GM23338 (cell line): ENCODE data around the gene ZFR2. TPM values are rescaled to one million over a fixed set of nuclear protein-coding genes. Genes with fewer than 3 reads are reported as not detected.

Experiments
- ATAC-seq: fragments of 200-7000 bp; cut with Tn5 transposase; 3 replicates; pipeline ENCODE4 v1.9.1; 2020
- DNase-seq: peaks from one replicate; pipeline ENCODE4 v3.0.0-alpha.2; 2015; ENCODE audit warnings: low spot score
- H2AFZ ChIP-seq: fragments of 200-600 bp; sonication (generic); 2 replicates; pipeline ENCODE4 v1.8.0; 2016; ENCODE audit warnings: antibody characterized with exemption, mild to moderate bottlenecking, moderate library complexity
- H3F3A ChIP-seq: fragments of 200-600 bp; sonication (generic); replicated peaks from 2 replicates; pipeline ENCODE4 v1.8.0; 2017; ENCODE audit warnings: antibody characterized with exemption, mixed run types, low read depth
- H3K27ac ChIP-seq: fragments of 200-600 bp; sonication (generic); 2 replicates; pipeline ENCODE4 v1.6.1; 2016; ENCODE audit warnings: low read depth
- H3K27me3 ChIP-seq: fragments of 200-600 bp; sonication (generic); 2 replicates; pipeline ENCODE4 v1.8.0; 2016; ENCODE audit warnings: mild to moderate bottlenecking, mixed run types, moderate library complexity; ENCODE audit not compliant: insufficient read depth
- H3K36me3 ChIP-seq: fragments of 200-600 bp; sonication (generic); 2 replicates; pipeline ENCODE4 v1.8.0; 2016; ENCODE audit warnings: mild to moderate bottlenecking; ENCODE audit not compliant: insufficient read depth
- H3K4me1 ChIP-seq: fragments of 200-600 bp; sonication (generic); 2 replicates; pipeline ENCODE4 v1.8.0; 2016; ENCODE audit warnings: mild to moderate bottlenecking, moderate library complexity; ENCODE audit not compliant: insufficient read depth
- H3K4me2 ChIP-seq: fragments of 200-600 bp; sonication (generic); 2 replicates; pipeline ENCODE4 v1.7.1; 2017; ENCODE audit warnings: mixed run types
- H3K4me3 ChIP-seq: fragments of 200-600 bp; sonication (generic); 2 replicates; pipeline ENCODE4 v1.6.1; 2016; ENCODE audit warnings: mixed run types
- H3K79me2 ChIP-seq: fragments of 200-600 bp; sonication (generic); replicated peaks from 2 replicates; pipeline ENCODE4 v1.8.0; 2017; ENCODE audit warnings: mild to moderate bottlenecking; ENCODE audit not compliant: insufficient read depth
- H3K9me2 ChIP-seq: fragments of 200-600 bp; sonication (generic); 2 replicates; pipeline ENCODE4 v1.8.0; 2017; ENCODE audit not compliant: insufficient read depth
- H4K20me1 ChIP-seq: fragments of 200-600 bp; sonication (generic); replicated peaks from 2 replicates; pipeline ENCODE4 v1.8.0; 2017; ENCODE audit warnings: mild to moderate bottlenecking; ENCODE audit not compliant: insufficient read depth
- H3K27ac Mint-ChIP-seq: 2 replicates; pipeline ENCODE4 v1.8.0; 2020; ENCODE audit warnings: inconsistent platforms, mild to moderate bottlenecking, moderate library complexity, mixed read lengths
- H3K27me3 Mint-ChIP-seq: 3 replicates; pipeline ENCODE4 v1.8.0; 2022; ENCODE audit warnings: low read depth, mild to moderate bottlenecking, moderate library complexity, mixed read lengths, inconsistent platforms; ENCODE audit not compliant: insufficient read depth, poor library complexity
- H3K36me3 Mint-ChIP-seq: 3 replicates; pipeline ENCODE4 v1.8.0; 2021; ENCODE audit warnings: low read depth, mild to moderate bottlenecking, inconsistent platforms, moderate library complexity, mixed read lengths
- H3K4me1 Mint-ChIP-seq: 3 replicates; pipeline ENCODE4 v1.8.0; 2020; ENCODE audit warnings: mild to moderate bottlenecking, inconsistent platforms, mixed read lengths
- H3K4me3 Mint-ChIP-seq: 3 replicates; pipeline ENCODE4 v1.8.0; 2021; ENCODE audit warnings: moderate library complexity, mild to moderate bottlenecking, inconsistent platforms, mixed read lengths
- H3K9me3 Mint-ChIP-seq: 3 replicates; pipeline ENCODE4 v1.8.0; 2020; ENCODE audit warnings: moderate library complexity, mild to moderate bottlenecking, inconsistent platforms, mixed read lengths
- CREB1 ChIP-seq: fragments of 250-450 bp; sonication (Bioruptor Pico); IDR thresholded peaks from 2 replicates; pipeline ENCODE4 v1.5.0; 2020; ENCODE audit warnings: low read depth, mild to moderate bottlenecking, moderate library complexity
- EZH2 ChIP-seq: fragments of 200-600 bp; sonication (generic); IDR thresholded peaks from one replicate; pipeline ENCODE4 v1.8.0; 2017; ENCODE audit warnings: antibody characterized with exemption, mild to moderate bottlenecking, low read depth; ENCODE audit not compliant: unreplicated experiment
- JUNB ChIP-seq: IDR thresholded peaks from one replicate; pipeline ENCODE4 v1.6.1; 2016; ENCODE audit warnings: antibody characterized with exemption; ENCODE audit not compliant: unreplicated experiment
- POLR2AphosphoS5 ChIP-seq: IDR thresholded peaks from 2 replicates; pipeline ENCODE4 v1.6.1; 2016; ENCODE audit warnings: antibody characterized with exemption, low read depth
- REST ChIP-seq: IDR thresholded peaks from one replicate; pipeline ENCODE4 v1.6.1; 2018; ENCODE audit warnings: antibody characterized with exemption; ENCODE audit not compliant: unreplicated experiment
- polyA plus RNA-seq: library from polyadenylated mRNA; unstranded; fragments of >200 nt; fragmentation: Nextera tagmentation; extraction: Ambion mirVana; gene quantifications from 2 replicates; pipeline ENCODE4 v1.2.1, GENCODE V29; 2016
- total RNA-seq: library from RNA; depleted of rRNA; stranded (reverse); fragments of >200 nt; shearing (Covaris generic); gene quantifications from 2 replicates; pipeline ENCODE4 v1.2.3, GENCODE V29; 2014
- TF ChIP-seq, protein P1 (sequence below), 2 experiments: fragments of 200-600 bp in 1 of 2; sonication (generic) in 1 of 2; conservative IDR thresholded peaks; 2 replicates each; pipeline versions ENCODE4 v1.5.1 to v1.6.1; 2016 to 2017; ENCODE audit warnings: antibody characterized with exemption in 2 of 2, low read depth in 2 of 2, mild to moderate bottlenecking in 2 of 2, moderate library complexity in 1 of 2
- TF ChIP-seq, protein P2 (sequence below): IDR thresholded peaks from 2 replicates; pipeline ENCODE4 v1.6.1; 2016; ENCODE audit warnings: antibody characterized with exemption

The ZFR2 gene
- total and polyA plus RNA-seq, 2 experiments from 2014 or later: 15.8 to 31.3 TPM

DNA sequence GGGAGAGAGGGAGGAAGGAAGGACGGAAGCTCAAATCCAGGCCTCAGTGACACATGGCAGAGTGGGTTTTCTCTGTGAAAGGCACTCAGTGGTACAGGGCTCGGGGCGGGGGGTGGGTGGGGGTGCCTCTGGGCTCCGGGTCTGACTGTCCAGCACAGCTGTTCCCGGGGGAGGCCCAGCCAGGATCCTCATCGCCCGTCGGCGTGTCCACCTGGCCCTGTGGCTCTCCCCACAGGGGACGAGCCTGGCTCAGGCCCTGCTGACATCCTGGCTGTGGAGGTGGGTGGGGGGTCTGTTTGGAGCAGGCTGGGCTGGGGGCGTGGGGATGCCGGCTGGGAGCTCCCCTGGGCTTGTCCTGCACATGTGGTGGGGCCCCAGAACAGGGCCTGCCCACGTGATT, 64.4 kb downstream of the ZFR2 start:
- Histone ChIP-seq H2AFZ (no peak overlapping the region), H3F3A (peaks cover 18% of the 10 kb centered on the region), H3K9me2 (no peaks in the 10 kb centered on the region), H4K20me1 (no peaks in the 10 kb centered on the region), H3K27me3 (peaks cover 14% of the 10 kb centered on the region; the same call in 1 of the 2 replicates), H3K79me2 (no peaks in the 10 kb centered on the region), H3K4me1 (no peaks in the 10 kb centered on the region; the same call in 1 of the 2 replicates), H3K36me3 (no peaks in the 10 kb centered on the region), H3K4me2 (no peak overlapping the region), H3K27ac (no peak overlapping the region), H3K4me3 (no peak overlapping the region)
- DNase-seq (no peak), ATAC-seq (no peak)
- peaks cover 21% of the 10 kb centered on the region for H3K27me3 Mint-ChIP-seq
- H3K36me3 Mint-ChIP-seq: no peaks in the 10 kb centered on the region
- TF ChIP-seq POLR2AphosphoS5 (no peak), JUNB (no peak), EZH2 (no peak)
- TF ChIP-seq, protein P1, sequence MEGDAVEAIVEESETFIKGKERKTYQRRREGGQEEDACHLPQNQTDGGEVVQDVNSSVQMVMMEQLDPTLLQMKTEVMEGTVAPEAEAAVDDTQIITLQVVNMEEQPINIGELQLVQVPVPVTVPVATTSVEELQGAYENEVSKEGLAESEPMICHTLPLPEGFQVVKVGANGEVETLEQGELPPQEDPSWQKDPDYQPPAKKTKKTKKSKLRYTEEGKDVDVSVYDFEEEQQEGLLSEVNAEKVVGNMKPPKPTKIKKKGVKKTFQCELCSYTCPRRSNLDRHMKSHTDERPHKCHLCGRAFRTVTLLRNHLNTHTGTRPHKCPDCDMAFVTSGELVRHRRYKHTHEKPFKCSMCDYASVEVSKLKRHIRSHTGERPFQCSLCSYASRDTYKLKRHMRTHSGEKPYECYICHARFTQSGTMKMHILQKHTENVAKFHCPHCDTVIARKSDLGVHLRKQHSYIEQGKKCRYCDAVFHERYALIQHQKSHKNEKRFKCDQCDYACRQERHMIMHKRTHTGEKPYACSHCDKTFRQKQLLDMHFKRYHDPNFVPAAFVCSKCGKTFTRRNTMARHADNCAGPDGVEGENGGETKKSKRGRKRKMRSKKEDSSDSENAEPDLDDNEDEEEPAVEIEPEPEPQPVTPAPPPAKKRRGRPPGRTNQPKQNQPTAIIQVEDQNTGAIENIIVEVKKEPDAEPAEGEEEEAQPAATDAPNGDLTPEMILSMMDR (conservative IDR thresholded peaks at IDR 0.05; ENCODE audit: low read depth in 2 of 2): no peak
- H3K9me3 Mint-ChIP-seq: peaks cover 4% of the 10 kb centered on the region; the same call in 1 of the 3 replicates
- H3K27ac Mint-ChIP-seq: no peak overlapping the region
- H3K4me1 Mint-ChIP-seq: no peaks in the 10 kb centered on the region; the same call in 2 of the 3 replicates
- H3K4me3 Mint-ChIP-seq: no peak overlapping the region

GRCh38 chr19:3803986-3804385, 64.9 kb downstream of the ZFR2 start:
- Mint-ChIP-seq H3K9me3 (peaks cover 4% of the 10 kb centered on the region; the same call in 1 of the 3 replicates), H3K36me3 (no peaks in the 10 kb centered on the region), H3K4me1 (no peaks in the 10 kb centered on the region; the same call in 2 of the 3 replicates), H3K4me3 (no peak overlapping the region), H3K27me3 (peaks cover 21% of the 10 kb centered on the region), H3K27ac (no peak overlapping the region)
- Histone ChIP-seq H3K27me3 (peaks cover 14% of the 10 kb centered on the region; the same call in 1 of the 2 replicates), H3F3A (peaks cover 18% of the 10 kb centered on the region), H4K20me1 (no peaks in the 10 kb centered on the region), H3K4me1 (no peaks in the 10 kb centered on the region; the same call in 1 of the 2 replicates), H3K9me2 (no peaks in the 10 kb centered on the region), H3K27ac (no peak overlapping the region), H3K36me3 (no peaks in the 10 kb centered on the region), H3K4me3 (no peak overlapping the region), H3K4me2 (no peak overlapping the region), H3K79me2 (no peaks in the 10 kb centered on the region), H2AFZ (no peak overlapping the region)
- DNase-seq (no peak), ATAC-seq (no peak)
- TF ChIP-seq, protein P2, sequence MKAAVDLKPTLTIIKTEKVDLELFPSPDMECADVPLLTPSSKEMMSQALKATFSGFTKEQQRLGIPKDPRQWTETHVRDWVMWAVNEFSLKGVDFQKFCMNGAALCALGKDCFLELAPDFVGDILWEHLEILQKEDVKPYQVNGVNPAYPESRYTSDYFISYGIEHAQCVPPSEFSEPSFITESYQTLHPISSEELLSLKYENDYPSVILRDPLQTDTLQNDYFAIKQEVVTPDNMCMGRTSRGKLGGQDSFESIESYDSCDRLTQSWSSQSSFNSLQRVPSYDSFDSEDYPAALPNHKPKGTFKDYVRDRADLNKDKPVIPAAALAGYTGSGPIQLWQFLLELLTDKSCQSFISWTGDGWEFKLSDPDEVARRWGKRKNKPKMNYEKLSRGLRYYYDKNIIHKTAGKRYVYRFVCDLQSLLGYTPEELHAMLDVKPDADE: no peak
- TF ChIP-seq EZH2 (no peak), REST (no peak), CREB1 (CRISPR knock-in tag) (no peak), JUNB (no peak)
- TF ChIP-seq, protein P1 (conservative IDR thresholded peaks at IDR 0.05; ENCODE audit: low read depth in 2 of 2): no peak
